GM18873 (cell line): Measurements from ENCODE around the gene EPC1.
A peak's percentile ranks its signal among the peaks of the same experiment; 100 is the strongest.

ENCODE experiments used
- ATAC-seq: cut with Tn5 transposase; IDR thresholded peaks from one replicate; pipeline ENCODE4 v1.9.1; 2021; ENCODE audit warnings: mild to moderate bottlenecking, moderate library complexity, moderate number of reproducible peaks; ENCODE audit not compliant: unreplicated experiment, low FRiP score

Gene EPC1

GRCh38 chr10:32338262-32338661 is 8.7 kb downstream of the EPC1 start:
- ATAC-seq, result no peak

- no peak for ATAC-seq
These were observed 9.6 kb downstream of the EPC1 start for GRCh38 chr10:32337350-32337749.

GRCh38 chr10:32333849-32334248 is 13.1 kb downstream of the EPC1 start:
- no peak for ATAC-seq

GRCh38 chr10:32332299-32332750 is 14.6 kb downstream of the EPC1 start:
- peak; percentile 95 for ATAC-seq

- ATAC-seq, result no peak
These were observed 15.4 kb downstream of the EPC1 start for GRCh38 chr10:32331606-32332005.

GRCh38 chr10:32330214-32330613 is 16.7 kb downstream of the EPC1 start:
- no peak for ATAC-seq

- no peak for ATAC-seq
These were observed 17.9 kb downstream of the EPC1 start for GRCh38 chr10:32329061-32329460.

- ATAC-seq, result no peak
These were observed 18.5 kb downstream of the EPC1 start for GRCh38 chr10:32328499-32328898.

- ATAC-seq, result no peak
These were observed 19.6 kb downstream of the EPC1 start for GRCh38 chr10:32327364-32327691.

- ATAC-seq, result no peak
These were observed 20.1 kb downstream of the EPC1 start for GRCh38 chr10:32326680-32327363.

- ATAC-seq, result peak; percentile 39
These were observed 20.8 kb downstream of the EPC1 start for GRCh38 chr10:32326119-32326518.

GRCh38 chr10:32323051-32323450 is 23.9 kb downstream of the EPC1 start:
- ATAC-seq, result no peak

- ATAC-seq, result no peak
These were observed 25.8 kb downstream of the EPC1 start for GRCh38 chr10:32321016-32321631.

- peak; percentile 31 for ATAC-seq
These were observed 28.5 kb downstream of the EPC1 start for GRCh38 chr10:32318476-32318896.

GRCh38 chr10:32317795-32318357 is 29.1 kb downstream of the EPC1 start:
- peak; percentile 95 for ATAC-seq

- no peak for ATAC-seq
These were observed 31.5 kb downstream of the EPC1 start for GRCh38 chr10:32315424-32315823.

GRCh38 chr10:32314588-32314987 is 32.4 kb downstream of the EPC1 start:
- no peak for ATAC-seq

- ATAC-seq, result no peak
These were observed 38.8 kb downstream of the EPC1 start for GRCh38 chr10:32308027-32308603.

- no peak for ATAC-seq
These were observed 39.3 kb downstream of the EPC1 start for GRCh38 chr10:32307609-32308008.

GRCh38 chr10:32299354-32299980 is 47.5 kb downstream of the EPC1 start:
- no peak for ATAC-seq
